GM21526 (cell line): ENCODE data around the gene TMEM191C.
A peak's percentile ranks its signal among the peaks of the same experiment; 100 is the strongest.
"Not testable (repeated sequence)": the region's sequence is repeated elsewhere in the genome, so short reads cannot be mapped to it uniquely, and the experiment has no call there.

Experiments
- ATAC-seq: cut with Tn5 transposase; IDR thresholded peaks from one replicate; pipeline ENCODE4 v1.9.1; 2021; ENCODE audit warnings: moderate library complexity; ENCODE audit not compliant: unreplicated experiment, low FRiP score

Gene TMEM191C

DNA sequence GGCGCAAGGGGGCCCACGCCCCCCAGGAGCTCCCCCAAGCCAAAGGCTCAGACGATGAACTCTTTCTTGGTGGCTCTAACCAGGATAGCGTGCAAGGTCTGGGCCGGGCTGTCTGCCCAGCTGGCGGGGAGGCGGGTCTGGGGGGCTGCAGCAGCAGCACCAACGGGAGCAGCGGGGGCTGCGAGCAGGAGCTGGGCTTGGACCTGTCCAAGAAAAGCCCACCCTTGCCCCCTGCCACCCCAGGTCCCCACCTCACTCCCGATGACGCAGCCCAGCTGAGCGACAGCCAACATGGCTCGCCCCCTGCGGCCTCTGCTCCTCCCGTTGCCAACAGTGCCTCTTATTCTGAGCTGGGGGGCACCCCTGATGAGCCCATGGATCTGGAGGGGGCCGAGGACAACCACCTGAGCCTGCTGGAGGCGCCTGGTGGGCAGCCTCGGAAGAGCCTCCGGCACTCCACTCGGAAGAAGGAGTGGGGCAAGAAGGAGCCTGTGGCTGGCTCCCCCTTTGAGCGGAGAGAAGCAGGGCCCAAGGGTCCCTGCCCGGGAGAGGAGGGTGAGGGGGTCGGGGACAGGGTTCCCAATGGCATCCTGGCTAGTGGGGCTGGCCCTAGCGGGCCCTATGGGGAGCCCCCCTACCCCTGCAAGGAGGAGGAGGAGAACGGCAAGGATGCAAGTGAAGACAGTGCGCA is 21.6 kb upstream of the TMEM191C start:
- ATAC-seq, result no peak

DNA sequence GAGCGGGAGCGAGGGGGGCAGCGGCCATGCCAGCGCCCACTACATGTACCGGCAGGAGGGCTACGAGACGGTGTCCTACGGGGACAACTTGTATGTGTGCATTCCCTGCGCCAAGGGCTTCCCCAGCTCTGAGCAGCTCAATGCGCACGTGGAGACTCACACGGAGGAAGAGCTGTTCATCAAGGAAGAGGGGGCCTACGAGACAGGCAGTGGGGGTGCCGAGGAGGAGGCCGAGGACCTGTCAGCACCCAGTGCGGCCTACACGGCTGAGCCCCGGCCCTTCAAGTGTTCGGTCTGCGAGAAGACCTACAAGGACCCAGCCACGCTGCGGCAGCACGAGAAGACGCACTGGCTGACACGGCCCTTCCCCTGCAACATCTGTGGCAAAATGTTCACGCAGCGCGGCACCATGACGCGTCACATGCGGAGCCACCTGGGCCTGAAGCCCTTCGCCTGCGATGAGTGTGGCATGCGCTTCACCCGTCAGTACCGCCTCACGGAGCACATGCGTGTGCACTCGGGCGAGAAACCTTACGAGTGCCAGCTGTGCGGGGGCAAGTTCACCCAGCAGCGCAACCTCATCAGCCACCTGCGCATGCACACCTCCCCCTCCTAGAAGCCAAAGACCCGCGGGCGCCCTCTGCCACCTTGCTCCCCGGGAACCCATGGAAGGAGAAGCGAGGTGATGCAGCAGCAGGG is 20.9 kb upstream of the TMEM191C start:
- ATAC-seq, result no peak

DNA sequence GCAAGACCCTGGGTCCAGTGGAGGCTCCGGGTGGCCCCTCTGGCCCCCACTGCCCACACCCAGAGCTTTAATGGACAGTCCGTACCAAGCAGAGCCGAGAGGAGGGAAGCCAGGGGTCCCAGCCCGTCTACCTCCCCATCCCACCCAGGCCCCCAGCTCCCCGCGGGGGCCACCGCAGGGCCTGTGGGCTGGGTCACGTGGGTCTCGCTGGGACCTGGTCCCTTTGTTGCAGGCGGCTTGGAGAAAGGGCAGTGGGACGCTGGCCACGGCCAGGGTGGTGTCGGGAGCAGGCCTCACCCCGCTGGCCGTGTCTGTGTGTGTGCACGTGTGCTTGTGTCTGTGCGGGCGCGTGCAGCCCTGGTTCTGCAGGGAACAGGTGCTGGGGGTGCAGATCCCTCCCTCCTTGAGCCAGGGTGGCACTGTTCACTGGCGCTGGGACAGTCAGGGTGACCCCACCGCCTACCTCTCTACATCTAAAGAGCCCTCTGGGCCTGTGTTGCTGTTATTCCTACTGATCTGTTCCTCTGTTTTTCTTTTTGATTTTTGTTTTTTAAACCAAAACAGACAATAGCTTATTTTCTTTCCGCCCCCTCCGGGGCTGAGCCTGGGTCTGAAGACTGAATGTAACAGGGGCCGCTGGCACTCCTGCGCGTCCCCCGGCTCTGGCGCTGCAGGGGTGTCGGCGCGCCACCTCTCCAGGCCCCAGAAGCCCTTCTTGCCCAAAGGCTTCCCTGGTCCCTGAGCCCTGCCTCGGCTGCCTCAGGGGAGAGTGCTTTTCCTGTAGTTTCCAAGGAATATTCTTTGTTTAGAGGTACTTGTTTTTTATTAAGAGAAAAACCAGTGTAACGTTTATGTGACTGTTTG is 20.1 kb upstream of the TMEM191C start:
- ATAC-seq, result no peak

DNA sequence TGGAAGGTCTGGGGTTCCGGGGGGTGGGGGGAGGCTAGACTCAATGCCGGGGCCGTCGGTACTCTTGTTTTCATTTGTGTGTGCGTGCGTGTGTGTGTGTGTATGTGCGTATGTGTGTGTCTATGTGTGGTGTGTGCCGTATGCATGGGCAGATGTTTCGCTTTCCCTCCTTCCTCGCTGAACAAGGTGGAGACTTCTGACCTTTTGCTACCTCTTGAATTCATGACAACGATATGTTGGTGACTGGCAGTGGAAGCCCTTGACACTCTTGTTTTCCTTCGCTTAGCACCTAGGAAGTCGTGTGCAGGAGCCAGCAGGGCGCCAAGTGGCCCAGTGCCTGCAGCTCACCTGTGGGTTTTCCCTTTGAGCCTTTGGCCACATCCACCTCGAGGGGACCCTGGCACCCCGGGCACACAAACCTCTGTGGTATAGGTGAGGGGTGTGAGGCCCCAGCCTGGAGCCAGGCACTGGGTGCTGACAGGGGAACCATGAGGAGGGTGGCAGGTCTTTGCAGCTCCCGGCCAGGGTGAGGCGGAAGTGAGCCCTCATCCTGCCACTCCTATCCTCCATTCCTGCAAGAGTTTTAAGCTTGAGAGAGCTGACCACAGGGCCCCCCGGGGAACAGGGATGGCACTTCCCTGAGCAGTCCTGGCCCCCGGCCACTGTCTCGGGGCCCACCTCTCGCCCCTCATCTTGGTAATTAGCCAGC is 19.3 kb upstream of the TMEM191C start:
- ATAC-seq, result no peak

DNA sequence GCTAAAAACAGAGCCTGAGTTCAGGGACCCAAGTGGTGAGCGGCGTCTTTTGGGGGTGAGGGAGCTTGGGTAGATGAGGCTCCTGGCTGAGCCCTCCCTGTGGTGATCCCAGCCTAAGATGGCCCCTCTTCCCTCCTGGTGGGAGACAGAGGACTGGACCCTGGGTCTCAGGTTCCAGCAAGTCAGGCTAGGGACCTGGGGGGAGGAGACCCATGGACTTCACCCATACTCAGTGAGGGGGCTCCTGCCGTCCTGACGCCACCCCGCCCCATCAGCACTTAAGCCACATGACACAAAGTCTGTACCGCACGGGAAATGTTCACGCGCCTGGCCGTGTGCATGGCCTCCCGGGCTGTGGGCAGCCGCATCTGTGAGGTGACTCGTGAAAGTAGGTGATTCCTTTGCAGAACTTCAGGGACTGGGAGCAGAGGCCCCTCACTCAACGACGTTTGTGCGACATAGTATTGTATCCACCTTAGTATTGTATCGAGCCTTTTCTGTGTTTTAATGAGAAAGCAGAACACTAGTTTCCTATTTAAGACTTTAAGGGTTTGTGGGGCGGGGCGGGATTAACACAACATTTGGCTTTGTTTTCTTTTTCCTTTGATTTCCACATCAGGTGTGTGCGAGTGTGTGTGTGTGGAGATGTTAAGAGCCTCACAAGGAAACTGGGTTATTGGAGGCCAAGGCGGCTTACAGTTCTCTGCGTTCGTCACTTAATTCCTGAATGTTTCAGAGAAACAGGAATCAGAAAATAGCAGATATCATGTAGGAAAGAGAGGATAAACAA is 18.4 kb upstream of the TMEM191C start:
- no peak for ATAC-seq

DNA sequence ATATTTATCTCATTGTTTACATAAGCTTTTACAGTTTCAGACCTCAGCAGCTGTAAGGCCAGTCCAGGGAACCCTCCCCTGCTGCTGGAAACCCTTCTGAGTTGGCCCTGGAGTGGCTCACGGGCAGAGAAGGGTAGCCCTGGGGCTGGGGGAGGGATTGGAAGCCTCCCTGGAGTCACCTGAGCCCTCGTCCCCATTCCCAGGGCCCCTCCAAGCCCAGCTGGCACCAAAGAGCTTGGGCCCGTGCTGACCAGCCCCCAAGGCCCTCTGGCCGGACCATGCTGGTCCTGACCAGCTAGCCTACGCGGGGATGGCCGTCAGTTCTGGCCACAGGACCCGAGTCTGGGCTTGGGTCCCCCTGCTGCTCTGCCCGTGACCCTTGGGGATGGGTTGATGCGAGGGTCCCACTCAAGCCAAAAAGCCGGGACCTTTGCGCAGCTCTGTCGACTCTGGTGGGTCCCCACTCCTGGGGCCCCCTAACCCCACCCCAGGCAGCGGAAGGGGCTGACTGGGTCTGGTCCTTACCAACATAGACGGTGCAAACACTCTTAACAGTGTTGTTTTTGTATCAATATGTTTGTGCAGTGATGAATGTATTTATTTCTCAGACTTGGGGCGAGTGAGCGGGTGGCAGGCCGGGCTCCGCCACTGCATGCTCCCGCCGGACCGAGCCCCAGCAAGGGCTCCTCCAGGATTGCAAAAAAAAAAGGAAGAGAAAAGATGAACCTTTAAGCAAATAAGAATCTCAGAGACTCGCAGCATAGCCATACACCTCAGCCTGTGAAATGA is 17.5 kb upstream of the TMEM191C start:
- no peak for ATAC-seq

DNA sequence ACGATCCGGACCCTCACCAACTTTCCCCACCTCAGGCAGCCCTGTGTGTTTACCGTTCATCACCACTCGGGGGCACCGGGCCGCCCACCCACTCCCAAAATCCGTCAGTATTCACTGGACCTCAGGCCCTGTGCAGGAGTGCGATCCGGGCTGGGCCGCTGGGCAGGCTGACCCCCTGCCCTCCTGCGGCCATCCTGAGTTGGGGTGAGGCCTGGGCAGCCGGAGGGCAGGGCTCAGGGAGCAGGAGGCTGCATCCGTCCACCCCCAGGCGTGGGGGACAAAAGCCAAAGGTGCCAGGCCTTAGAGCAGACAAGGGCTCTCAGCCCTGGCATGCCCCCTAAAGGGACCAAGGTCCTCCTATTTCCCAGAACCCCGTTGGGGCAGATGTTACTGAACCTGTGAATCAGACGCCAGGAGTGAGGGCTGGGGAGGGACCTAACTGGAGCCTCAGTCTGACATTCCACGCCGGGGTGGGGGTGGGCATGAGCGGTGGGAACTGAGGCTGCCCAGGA is 16.8 kb upstream of the TMEM191C start:
- ATAC-seq, result no peak

DNA sequence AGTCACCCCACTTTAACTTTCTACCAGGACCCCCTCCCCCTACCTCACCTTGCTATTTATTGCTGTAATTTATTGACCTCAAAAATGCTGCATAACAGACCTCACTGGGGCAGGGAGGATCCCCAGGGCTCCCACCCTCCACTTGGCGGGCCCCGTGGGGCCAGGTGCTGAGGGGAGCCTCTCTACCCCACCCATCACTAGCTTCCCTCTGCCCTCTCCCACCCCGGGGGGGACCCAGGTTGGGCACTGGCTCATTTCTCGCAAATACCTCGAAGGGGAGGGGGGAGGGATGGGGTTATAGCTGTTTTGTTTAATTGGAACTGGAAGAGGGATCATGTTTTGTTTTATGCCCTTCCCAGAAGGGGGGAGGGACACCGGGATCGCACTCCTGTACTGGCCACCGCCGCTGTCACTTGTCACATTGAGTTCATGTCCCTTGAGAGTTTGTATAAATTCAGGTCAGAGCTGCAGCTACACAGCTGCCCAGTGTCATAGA is 16.3 kb upstream of the TMEM191C start:
- ATAC-seq, result no peak

DNA sequence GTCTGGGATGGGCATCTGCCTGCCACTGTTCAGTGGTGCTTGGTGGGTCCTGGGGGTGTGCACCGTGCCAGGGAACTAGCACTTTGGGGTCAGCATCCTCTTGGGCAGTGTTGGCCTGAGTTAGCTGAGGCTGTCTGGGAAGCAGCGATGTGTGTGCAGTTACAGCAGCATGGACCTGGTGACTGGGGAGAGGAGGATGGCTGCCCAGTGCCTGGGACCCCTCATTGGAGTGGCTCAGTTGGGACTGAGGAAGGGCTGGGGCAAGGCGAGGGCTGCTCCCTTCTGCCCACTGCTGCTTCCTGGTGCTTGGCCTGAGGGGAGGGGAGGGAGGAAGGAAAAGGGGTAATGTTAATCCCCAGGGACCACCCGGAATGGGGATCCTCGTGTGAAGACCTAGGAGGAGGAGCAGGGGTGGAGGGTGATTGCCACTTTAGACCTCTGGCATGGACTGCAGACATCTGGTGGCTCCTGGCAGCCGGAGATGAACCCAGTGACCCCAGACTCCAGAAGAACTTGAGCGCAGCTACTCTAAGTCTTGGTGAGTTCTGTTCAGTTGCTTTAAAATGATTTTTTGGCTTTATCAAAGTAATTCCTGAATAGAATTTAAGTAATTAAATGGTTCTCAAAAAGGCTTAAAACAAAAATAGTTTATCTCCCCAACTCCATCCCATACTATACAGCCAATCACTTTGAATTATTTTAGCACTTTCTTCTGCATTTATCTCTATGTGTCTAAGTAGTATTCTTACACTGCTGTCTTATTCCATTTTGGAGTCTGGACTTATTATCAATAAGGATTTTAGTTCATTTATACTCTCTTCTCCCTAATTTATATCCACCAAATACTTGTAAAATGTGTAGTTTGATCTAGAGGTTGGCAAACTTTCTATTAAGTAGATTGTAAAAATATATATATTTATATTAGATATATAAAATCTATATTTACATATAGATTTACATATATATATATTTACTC is 15.4 kb upstream of the TMEM191C start:
- no peak for ATAC-seq

DNA sequence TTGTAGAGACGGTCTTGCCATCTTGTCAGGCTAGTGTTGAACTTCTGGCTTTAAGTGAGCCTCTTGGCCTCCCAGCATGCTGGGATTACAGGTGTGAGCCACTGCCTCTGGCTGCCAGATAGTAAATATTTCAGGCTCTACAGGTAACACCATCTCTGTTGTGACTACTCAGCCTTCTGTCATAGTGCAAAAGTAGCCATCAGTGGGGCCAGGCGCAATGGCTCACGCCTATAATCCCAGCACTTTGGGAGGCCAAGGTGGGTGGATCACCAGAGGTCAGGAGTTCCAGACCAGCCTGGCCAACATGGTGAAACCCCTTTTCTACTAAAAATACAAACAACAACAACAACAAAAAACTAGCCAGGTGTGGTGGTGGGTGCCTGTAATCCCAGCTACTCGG is 14.5 kb upstream of the TMEM191C start:
- not testable (repeated sequence) for ATAC-seq

DNA sequence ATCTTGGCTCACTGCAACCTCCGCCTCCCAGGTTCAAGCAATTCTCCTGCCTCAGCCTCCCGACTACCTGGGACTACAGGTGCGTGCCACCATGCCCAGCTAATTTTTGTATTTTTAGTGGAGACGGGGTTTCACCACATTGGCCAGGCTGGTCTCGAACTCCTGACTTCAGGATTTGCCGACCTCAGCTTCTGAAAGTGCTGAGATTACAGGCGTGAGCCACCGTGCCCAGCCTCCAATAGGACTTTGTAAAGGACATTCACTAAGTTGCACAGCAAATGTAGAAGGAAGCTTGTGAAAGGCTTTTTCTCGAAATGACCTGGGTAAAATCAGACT is 12.2 kb upstream of the TMEM191C start:
- not testable (repeated sequence) for ATAC-seq

DNA sequence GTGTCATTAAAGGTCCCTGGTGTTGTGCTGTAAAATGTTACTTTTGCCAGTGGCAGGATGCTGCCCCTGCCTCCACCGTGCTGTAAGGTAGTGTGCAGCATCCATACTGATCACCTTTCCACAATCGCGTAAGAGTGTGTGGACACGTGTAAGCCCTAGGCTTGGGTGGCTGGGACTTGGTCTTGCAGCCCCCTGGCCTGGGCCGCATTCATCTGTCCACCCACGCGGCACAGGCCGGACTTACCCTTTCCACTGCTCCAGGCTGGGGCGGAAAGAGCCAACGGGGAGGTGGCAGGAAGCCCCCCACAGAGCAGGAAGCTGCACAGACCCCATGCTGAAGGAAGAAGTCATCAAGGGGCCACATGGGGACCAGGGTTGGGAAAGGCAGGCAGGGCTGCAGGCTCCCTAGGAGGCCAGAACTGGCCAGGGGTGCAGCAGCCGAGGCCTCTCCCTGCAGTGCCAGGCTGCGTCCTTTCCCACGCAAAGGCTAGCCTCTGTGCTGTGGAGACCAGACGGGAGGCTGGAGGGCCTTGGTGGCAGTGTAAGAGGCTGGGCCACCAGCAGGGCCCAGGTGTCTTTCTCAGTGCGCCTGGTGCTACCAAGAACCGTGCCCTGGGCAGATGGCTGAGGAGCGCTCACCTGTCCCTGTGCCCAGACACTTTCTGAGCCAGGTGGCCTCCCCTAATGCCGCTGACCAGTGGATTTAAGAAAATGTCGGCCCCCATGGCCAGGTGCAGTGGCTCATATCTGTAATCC is 11.7 kb upstream of the TMEM191C start:
- no peak for ATAC-seq

DNA sequence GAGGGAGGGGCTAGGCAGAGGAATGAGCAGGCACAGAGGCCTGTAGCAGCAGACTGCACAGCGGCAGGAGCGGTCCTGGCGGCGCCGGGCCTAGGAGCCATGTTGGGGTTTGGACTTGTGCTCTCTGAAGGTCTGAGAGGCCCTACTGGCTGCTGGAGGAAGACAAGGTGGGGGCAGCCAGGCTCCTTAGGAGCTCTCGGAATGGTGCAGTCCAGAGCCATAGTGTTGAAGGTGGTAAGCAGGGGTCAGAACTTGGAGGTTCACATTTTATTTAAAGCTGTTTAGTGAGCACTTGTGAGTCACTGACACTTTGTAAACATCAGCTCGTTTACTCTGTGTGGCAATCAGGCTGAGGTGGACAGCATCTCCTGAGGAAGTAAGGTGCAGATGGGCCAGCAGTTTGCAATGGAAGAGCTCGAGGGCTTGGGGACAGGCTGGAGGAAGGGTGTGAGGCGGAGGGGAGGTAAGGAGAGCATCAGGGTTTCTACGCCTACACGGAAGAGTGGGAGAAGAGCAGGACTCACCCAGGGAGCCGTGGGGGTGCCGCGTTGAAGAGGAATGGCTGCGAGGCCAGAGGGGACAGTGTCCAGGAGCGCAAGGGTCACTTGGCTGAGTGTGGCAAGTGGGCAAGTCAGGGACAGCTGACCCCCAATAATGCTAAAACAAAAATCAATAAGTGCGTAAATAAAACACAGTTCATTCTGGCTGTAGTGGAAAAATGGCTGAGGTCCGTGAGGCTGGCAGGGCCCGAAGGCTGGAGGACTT is 10.0 kb upstream of the TMEM191C start:
- no peak for ATAC-seq

DNA sequence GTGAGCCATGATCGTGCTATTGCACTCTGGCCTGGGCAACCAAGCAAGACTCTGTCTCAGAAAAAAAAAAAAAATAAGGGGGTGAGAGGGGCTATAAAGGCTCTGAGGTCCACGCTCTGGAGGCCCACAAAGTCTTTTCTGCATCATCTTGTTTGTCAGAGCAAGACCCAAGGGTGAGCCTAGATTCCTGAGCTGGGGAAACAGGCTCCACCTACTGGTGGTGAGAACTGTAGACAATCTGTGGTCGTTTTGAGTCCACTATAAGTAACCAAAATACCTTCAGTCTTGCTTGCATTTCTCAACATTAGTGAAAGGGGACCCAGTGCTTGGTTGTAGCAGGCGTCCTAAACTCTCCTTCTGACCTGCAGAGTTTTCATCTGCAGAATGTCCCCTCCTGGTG is 4.5 kb upstream of the TMEM191C start:
- not testable (repeated sequence) for ATAC-seq

DNA sequence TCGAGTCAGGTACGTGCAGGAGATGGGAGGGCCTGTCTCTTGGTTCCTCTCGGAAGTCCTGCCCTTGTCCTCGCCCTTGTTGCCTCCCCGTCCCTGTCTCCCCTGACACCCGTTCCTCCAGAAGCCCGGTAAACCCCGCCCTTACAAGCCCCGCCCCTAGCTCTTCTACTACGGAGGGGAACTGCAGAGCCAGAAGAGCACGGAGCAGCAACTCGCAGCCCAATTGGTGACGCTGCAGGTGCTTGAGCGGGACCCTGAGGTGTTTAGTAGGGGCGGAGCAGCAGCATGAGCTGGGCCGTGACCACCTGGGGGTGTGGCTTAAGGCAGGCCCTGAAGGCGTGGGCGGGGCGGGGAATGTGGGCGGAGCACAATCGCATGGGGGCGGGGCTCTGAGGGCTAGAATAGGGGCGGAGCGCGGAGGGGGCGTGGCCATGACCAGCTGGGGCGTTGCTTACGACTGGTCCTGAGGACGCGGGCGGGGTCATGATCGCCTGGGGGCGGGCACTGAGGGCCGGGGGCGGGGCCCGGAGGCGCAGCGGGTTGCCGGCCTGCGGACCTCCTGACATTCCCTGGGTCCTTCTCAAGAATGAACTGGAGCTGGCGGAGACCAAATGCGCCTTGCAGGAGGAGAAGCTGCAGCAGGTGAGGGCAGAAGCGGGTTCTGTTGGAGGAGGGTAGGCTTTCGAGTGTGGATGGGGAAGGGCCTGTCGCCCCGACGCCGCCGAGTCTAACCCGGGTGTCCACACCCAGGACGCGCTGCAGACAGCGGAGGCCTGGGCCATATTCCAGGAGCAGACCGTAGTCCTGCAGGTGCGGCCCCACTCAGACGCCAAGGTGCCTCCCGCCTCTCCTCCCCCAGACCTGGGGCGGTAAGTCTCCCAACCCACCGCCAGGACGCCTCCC is 1.3 kb downstream of the TMEM191C start:
- peak; percentile 85 for ATAC-seq
